T-cell (primary cell): ENCODE measurements around the gene PJVK. TPM values are rescaled to one million over a fixed set of nuclear protein-coding genes. Genes with fewer than 3 reads are reported as not detected.

Experiments
- ATAC-seq, 4 experiments: fragments of 200-7000 bp in 3 of 4; fragments of 150-1000 bp in 1 of 4; cut with Tn5 transposase; replicated peaks in 1 of 4; 1 replicate in 3 of 4; 2 replicates in 1 of 4; pipeline ENCODE4 v1.10.0; 2021; ENCODE audit warnings: moderate library complexity in 3 of 4, mild to moderate bottlenecking in 2 of 4, moderate number of reproducible peaks in 1 of 4
- CTCF ChIA-PET, 2 donors: fragments of 300-600 bp; sonication (Branson Sonifier 250); formaldehyde crosslinking; loops; one replicate each; lab custom pipeline; 2022; ENCODE audit warnings: antibody characterized with exemption in 2 of 2; lab: Charles Lee
- POLR2A ChIA-PET, 2 donors: fragments of 300-600 bp; sonication (Branson Sonifier 250); formaldehyde crosslinking; loops; one replicate each; lab custom pipeline; 2022; ENCODE audit warnings: antibody characterized with exemption in 2 of 2; lab: Charles Lee
- DNase-seq, 35 experiments: peaks; one replicate each; pipeline versions ENCODE4 v3.0.0 to v3.0.0-alpha.2; 2013 to 2023
- H3K27ac ChIP-seq: one replicate; pipeline ENCODE4 v1.5.1; 2013; ENCODE audit warnings: low read length
- H3K27me3 ChIP-seq, 2 experiments: replicated peaks in 1 of 2; 1 replicate in 1 of 2; 2 replicates in 1 of 2; pipeline versions ENCODE4 v1.6.1 to v1.7.0; 2013; ENCODE audit warnings: low read length in 1 of 2, mixed read lengths in 1 of 2; ENCODE audit not compliant: control insufficient read depth in 2 of 2, insufficient read depth in 2 of 2; ENCODE audit errors: extremely low read depth in 1 of 2
- H3K36me3 ChIP-seq, 2 donors: 1 replicate in 1 of 2; 2 replicates in 1 of 2; pipeline versions ENCODE4 v1.6.1 to v1.7.0; 2013; ENCODE audit warnings: low read length in 1 of 2; ENCODE audit not compliant: control insufficient read depth in 2 of 2, insufficient read depth in 1 of 2; ENCODE audit errors: extremely low read depth in 1 of 2
- H3K4me1 ChIP-seq, 2 experiments: 1 replicate in 1 of 2; 2 replicates in 1 of 2; pipeline versions ENCODE4 v1.6.1 to v1.7.0; 2013; ENCODE audit warnings: low read length in 2 of 2, mixed read lengths in 1 of 2; ENCODE audit not compliant: insufficient read depth in 2 of 2, control insufficient read depth in 1 of 2; ENCODE audit errors: extremely low read depth in 1 of 2
- H3K4me3 ChIP-seq, 2 donors: 1 replicate in 1 of 2; 2 replicates in 1 of 2; pipeline versions ENCODE4 v1.5.1 to v1.7.0; 2013; ENCODE audit warnings: mild to moderate bottlenecking in 2 of 2, low read length in 1 of 2, moderate library complexity in 1 of 2; ENCODE audit not compliant: control insufficient read depth in 1 of 2; ENCODE audit errors: extremely low read depth in 1 of 2
- H3K9me3 ChIP-seq: 2 replicates; pipeline ENCODE4 v1.7.0; 2013
- H3K27ac Mint-ChIP-seq, 2 donors: one replicate each; pipeline ENCODE4 v1.8.0; 2020 to 2021; ENCODE audit warnings: mild to moderate bottlenecking in 2 of 2, mixed read lengths in 2 of 2
- H3K27me3 Mint-ChIP-seq, 2 donors: one replicate each; pipeline ENCODE4 v1.8.0; 2021 to 2022; ENCODE audit warnings: mixed read lengths in 2 of 2
- H3K36me3 Mint-ChIP-seq: one replicate; pipeline ENCODE4 v1.8.0; 2021; ENCODE audit warnings: mixed read lengths
- H3K4me1 Mint-ChIP-seq, 3 donors: one replicate each; pipeline ENCODE4 v1.8.0; 2020 to 2022; ENCODE audit warnings: mixed read lengths in 3 of 3, mild to moderate bottlenecking in 1 of 3
- H3K4me3 Mint-ChIP-seq, 3 donors: one replicate each; pipeline ENCODE4 v1.8.0; 2020 to 2022; ENCODE audit warnings: mild to moderate bottlenecking in 3 of 3, mixed read lengths in 3 of 3, moderate library complexity in 3 of 3
- H3K9me3 Mint-ChIP-seq, 3 donors: one replicate each; pipeline ENCODE4 v1.8.0; 2020 to 2022; ENCODE audit warnings: mixed read lengths in 3 of 3
- WGBS: methylation state at CpG from one replicate; pipeline ENCODE4 v1.1.5; 2013; ENCODE audit warnings: missing lambda C conversion rate; ENCODE audit not compliant: insufficient coverage; 5-methylcytosine and 5-hydroxymethylcytosine counted together
- total RNA-seq, 35 experiments: library from RNA in 6 of 35; stranded (reverse) in 6 of 35; fragments of 120-200 nt in 1 of 35; gene quantifications; one replicate each; pipeline versions ENCODE4 v1.2.1 to v1.2.4 and lab custom pipeline; 2013 to 2026

PJVK gene
- total RNA-seq: 1 to 10 TPM; 1.8 to 5.2 (median 4.3) TPM
- 2.6 TPM for total RNA-seq (2013)
- 0.51 to 6.2 (median 2.4) reads per million in 29 experiments for total RNA-seq (lab: John Stamatoyannopoulos, UW)

GRCh38 chr2:178450774-178451525 lies at the start of gene PJVK, which contains the start of gene PRKRA:
TSS of gene PJVK (plus strand) at chr2:178451378. CDS start at chr2:178453410, 2,032 bp downstream.
TSS of gene PRKRA (minus strand) at chr2:178451175. CDS start at chr2:178451030, 145 bp downstream.
- Mint-ChIP-seq H3K27ac (peak within 1 kb of the TSS; percentile 86 to 91), H3K36me3 (peaks cover 13% of the 10 kb centered on the region), H3K4me1 (peaks cover 25 to 33% (median 32%) of the 10 kb centered on the region in 3 donors), H3K4me3 (peak within 1 kb of the TSS; percentile 86 to 88 (median 87)), H3K9me3 (no peaks in the 10 kb centered on the region), H3K27me3 (no peaks in the 10 kb centered on the region)
- Histone ChIP-seq H3K4me3 (peak within 1 kb of the TSS; percentile 80 to 95), H3K9me3 (no peaks in the 10 kb centered on the region), H3K27ac (peak within 1 kb of the TSS; percentile 91), H3K36me3 (peaks cover 0 to 21% of the 10 kb centered on the region in 2 donors), H3K4me1 (peaks cover 10 to 27% of the 10 kb centered on the region in 2 experiments), H3K27me3 (no peaks in the 10 kb centered on the region)
- POLR2A ChIA-PET: interaction anchor here (0.6 to 1.2 kb wide), 8 partner anchors 14 to 37 kb away, joined by 3 to 13 read pairs (median 3); no protein-coding TSS in a partner anchor
- DNase-seq: peak; percentile 88 to 97 (median 92)
- peak; percentile 84 to 95 (median 90) for ATAC-seq
- CTCF ChIA-PET: interaction anchor here (0.5 to 1.8 kb wide), 6 partner anchors 28 to 260 kb away, joined by 3 to 13 read pairs (median 6); partner anchors contain the start of gene FKBP7 (in 1 of the 2)
- under 1% methylated on average over 71 of the region's 76 CpGs for whole genome bisulfite sequencing

GRCh38 chr2:178401994-178402437 lies 49.2 kb upstream of the PJVK start:
- H3K4me3 ChIP-seq: no peak overlapping the region
- peaks cover 5 to 6% of the 10 kb centered on the region in 2 donors for H3K27me3 Mint-ChIP-seq
- no peak overlapping the region for H3K27ac ChIP-seq
- H3K36me3 Mint-ChIP-seq: no peaks in the 10 kb centered on the region
- H3K27me3 ChIP-seq: no peaks in the 10 kb centered on the region
- H3K4me1 ChIP-seq: peaks cover 0 to 3% of the 10 kb centered on the region in 2 experiments
- no peak overlapping the region for H3K27ac Mint-ChIP-seq
- H3K4me1 Mint-ChIP-seq: peaks cover 0 to 7% (median 7%) of the 10 kb centered on the region in 3 donors
- H3K36me3 ChIP-seq: no peaks in the 10 kb centered on the region
- POLR2A ChIA-PET: interaction anchor here in 1 of 2 donors (0.6 kb wide), 1 partner anchor 34 kb away, joined by 3 read pairs; no protein-coding TSS in a partner anchor
- DNase-seq (no peak), ATAC-seq (no peak)
- no peaks in the 10 kb centered on the region for H3K9me3 Mint-ChIP-seq
- WGBS: no CpG with 5 or more reads among the region's 6 CpGs
- no peak overlapping the region for H3K4me3 Mint-ChIP-seq
- CTCF ChIA-PET: interaction anchor here (0.6 to 7.2 kb wide), 7 partner anchors 10 to 29 kb away, joined by 3 to 61 read pairs (median 4); no protein-coding TSS in a partner anchor
- no peaks in the 10 kb centered on the region for H3K9me3 ChIP-seq

GRCh38 chr2:178403671-178404306 lies 47.4 kb upstream of the PJVK start:
- no peaks in the 10 kb centered on the region for H3K9me3 Mint-ChIP-seq
- no peaks in the 10 kb centered on the region for H3K27me3 ChIP-seq
- no peak overlapping the region for H3K4me3 ChIP-seq
- H3K36me3 ChIP-seq: no peaks in the 10 kb centered on the region
- no peaks in the 10 kb centered on the region for H3K36me3 Mint-ChIP-seq
- no peak overlapping the region for H3K4me3 Mint-ChIP-seq
- POLR2A ChIA-PET: no interaction called here
- peaks cover 0 to 3% of the 10 kb centered on the region in 2 experiments for H3K4me1 ChIP-seq
- no peaks in the 10 kb centered on the region for H3K9me3 ChIP-seq
- H3K27me3 Mint-ChIP-seq: peaks cover 5 to 6% of the 10 kb centered on the region in 2 donors
- ATAC-seq (no peak), DNase-seq (no peak)
- H3K27ac Mint-ChIP-seq: no peak overlapping the region
- CTCF ChIA-PET: interaction anchor here (1.3 to 2.4 kb wide), 3 partner anchors 10 to 12 kb away, joined by 3 to 11 read pairs (median 6); no protein-coding TSS in a partner anchor
- no peak overlapping the region for H3K27ac ChIP-seq
- H3K4me1 Mint-ChIP-seq: peaks cover 0 to 7% (median 6%) of the 10 kb centered on the region in 3 donors
- 0% methylated on average over 1 of the region's 3 CpGs for WGBS

- ChIA-PET POLR2A (no interaction called here), CTCF (interaction anchor here (1.2 to 2.4 kb wide), 4 partner anchors 9 to 12 kb away, joined by 3 to 11 read pairs (median 4); no protein-coding TSS in a partner anchor)
- H3K4me1 Mint-ChIP-seq: peaks cover 0 to 7% (median 6%) of the 10 kb centered on the region in 3 donors
- H3K9me3 Mint-ChIP-seq: no peaks in the 10 kb centered on the region
- no peaks in the 10 kb centered on the region for H3K36me3 Mint-ChIP-seq
- no peak overlapping the region for H3K27ac Mint-ChIP-seq
- peaks cover 0 to 3% of the 10 kb centered on the region in 2 experiments for H3K4me1 ChIP-seq
- no peaks in the 10 kb centered on the region for H3K9me3 ChIP-seq
- no peak overlapping the region for H3K4me3 Mint-ChIP-seq
- DNase-seq (no peak), ATAC-seq (peak in 1 of 4 experiments; percentile 30)
- H3K27ac ChIP-seq: no peak overlapping the region
- H3K27me3 Mint-ChIP-seq: peaks cover 5 to 6% of the 10 kb centered on the region in 2 donors
- H3K4me3 ChIP-seq: no peak overlapping the region
- H3K27me3 ChIP-seq: no peaks in the 10 kb centered on the region
- no peaks in the 10 kb centered on the region for H3K36me3 ChIP-seq
- 7% methylated on average over 4 of the region's 4 CpGs for WGBS
Measured at GRCh38 chr2:178404368-178404767, 46.8 kb upstream of the PJVK start.

- no peak overlapping the region for H3K4me3 Mint-ChIP-seq
- ATAC-seq (no peak), DNase-seq (no peak)
- ChIA-PET POLR2A (no interaction called here), CTCF (no interaction called here)
- Histone ChIP-seq H3K4me3 (no peak overlapping the region), H3K4me1 (peaks cover 5 to 7% of the 10 kb centered on the region in 2 experiments), H3K27ac (no peak overlapping the region), H3K36me3 (no peaks in the 10 kb centered on the region), H3K27me3 (no peaks in the 10 kb centered on the region), H3K9me3 (no peaks in the 10 kb centered on the region)
- no peaks in the 10 kb centered on the region for H3K36me3 Mint-ChIP-seq
- no peaks in the 10 kb centered on the region for H3K9me3 Mint-ChIP-seq
- no CpG with 5 or more reads among the region's 5 CpGs for WGBS
- H3K27me3 Mint-ChIP-seq: no peaks in the 10 kb centered on the region
- peaks cover 13% of the 10 kb centered on the region in 3 donors for H3K4me1 Mint-ChIP-seq
- no peak overlapping the region for H3K27ac Mint-ChIP-seq
Measured at GRCh38 chr2:178409261-178409660, 41.9 kb upstream of the PJVK start.

GRCh38 chr2:178412047-178412446 lies 39.1 kb upstream of the PJVK start:
- H3K4me3 Mint-ChIP-seq: no peak overlapping the region
- peaks cover 21 to 30% (median 22%) of the 10 kb centered on the region in 3 donors for H3K4me1 Mint-ChIP-seq
- H3K4me3 ChIP-seq: no peak overlapping the region
- H3K27ac ChIP-seq: no peak overlapping the region
- CTCF ChIA-PET: interaction anchor here in 1 of 2 donors (0.7 to 4.2 kb wide), 3 partner anchors 15 to 349 kb away, joined by 5 to 33 read pairs (median 5); no protein-coding TSS in a partner anchor
- DNase-seq (no peak), ATAC-seq (no peak)
- no peaks in the 10 kb centered on the region for H3K36me3 ChIP-seq
- H3K9me3 Mint-ChIP-seq: no peaks in the 10 kb centered on the region
- POLR2A ChIA-PET: interaction anchor here in 1 of 2 donors (0.7 kb wide), 1 partner anchor 17 kb away, joined by 7 read pairs; no protein-coding TSS in a partner anchor
- no peaks in the 10 kb centered on the region for H3K27me3 ChIP-seq
- H3K9me3 ChIP-seq: no peaks in the 10 kb centered on the region
- no peaks in the 10 kb centered on the region for H3K36me3 Mint-ChIP-seq
- no peaks in the 10 kb centered on the region for H3K27me3 Mint-ChIP-seq
- no peak overlapping the region for H3K27ac Mint-ChIP-seq
- peaks cover 11 to 15% of the 10 kb centered on the region in 2 experiments for H3K4me1 ChIP-seq
- 33% methylated on average over 1 of the region's 3 CpGs for WGBS
